Measurements from ENCODE around the gene NDFIP1. TPM values are rescaled to one million over a fixed set of nuclear protein-coding genes. Genes with fewer than 3 reads are reported as not detected.

Gene NDFIP1
- total RNA-seq, 1 experiment from 2014 or later: 27.6 TPM

GRCh38 chr5:142108432-142109330 lies at the start of gene NDFIP1 (continued):
- TF ChIP-seq, protein P1, sequence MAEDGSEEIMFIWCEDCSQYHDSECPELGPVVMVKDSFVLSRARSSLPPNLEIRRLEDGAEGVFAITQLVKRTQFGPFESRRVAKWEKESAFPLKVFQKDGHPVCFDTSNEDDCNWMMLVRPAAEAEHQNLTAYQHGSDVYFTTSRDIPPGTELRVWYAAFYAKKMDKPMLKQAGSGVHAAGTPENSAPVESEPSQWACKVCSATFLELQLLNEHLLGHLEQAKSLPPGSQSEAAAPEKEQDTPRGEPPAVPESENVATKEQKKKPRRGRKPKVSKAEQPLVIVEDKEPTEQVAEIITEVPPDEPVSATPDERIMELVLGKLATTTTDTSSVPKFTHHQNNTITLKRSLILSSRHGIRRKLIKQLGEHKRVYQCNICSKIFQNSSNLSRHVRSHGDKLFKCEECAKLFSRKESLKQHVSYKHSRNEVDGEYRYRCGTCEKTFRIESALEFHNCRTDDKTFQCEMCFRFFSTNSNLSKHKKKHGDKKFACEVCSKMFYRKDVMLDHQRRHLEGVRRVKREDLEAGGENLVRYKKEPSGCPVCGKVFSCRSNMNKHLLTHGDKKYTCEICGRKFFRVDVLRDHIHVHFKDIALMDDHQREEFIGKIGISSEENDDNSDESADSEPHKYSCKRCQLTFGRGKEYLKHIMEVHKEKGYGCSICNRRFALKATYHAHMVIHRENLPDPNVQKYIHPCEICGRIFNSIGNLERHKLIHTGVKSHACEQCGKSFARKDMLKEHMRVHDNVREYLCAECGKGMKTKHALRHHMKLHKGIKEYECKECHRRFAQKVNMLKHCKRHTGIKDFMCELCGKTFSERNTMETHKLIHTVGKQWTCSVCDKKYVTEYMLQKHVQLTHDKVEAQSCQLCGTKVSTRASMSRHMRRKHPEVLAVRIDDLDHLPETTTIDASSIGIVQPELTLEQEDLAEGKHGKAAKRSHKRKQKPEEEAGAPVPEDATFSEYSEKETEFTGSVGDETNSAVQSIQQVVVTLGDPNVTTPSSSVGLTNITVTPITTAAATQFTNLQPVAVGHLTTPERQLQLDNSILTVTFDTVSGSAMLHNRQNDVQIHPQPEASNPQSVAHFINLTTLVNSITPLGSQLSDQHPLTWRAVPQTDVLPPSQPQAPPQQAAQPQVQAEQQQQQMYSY (CRISPR knock-in tag; IDR thresholded peaks at IDR 0.05): 0 out of 2 replicates have a peak, but pooled peaks have one; percentile 26
- TF ChIP-seq SP1 (CRISPR knock-in tag; conservative IDR thresholded peaks at IDR 0.05): peak; percentile 76
- TF ChIP-seq FOXK1 (CRISPR knock-in tag; IDR thresholded peaks at IDR 0.05): peak; percentile 72
- TF ChIP-seq KAT7 (CRISPR knock-in tag; IDR thresholded peaks at IDR 0.05; ENCODE audit: borderline replicate concordance): peak; percentile 98
- TF ChIP-seq ZNF138 (CRISPR knock-in tag; conservative IDR thresholded peaks at IDR 0.05): no peak
- TF ChIP-seq ZNF121 (CRISPR knock-in tag; IDR thresholded peaks at IDR 0.05): 0 out of 2 replicates have a peak, but pooled peaks have one; percentile 19
- TF ChIP-seq ETV6 (CRISPR knock-in tag; IDR thresholded peaks at IDR 0.05): peak; percentile 95
- TF ChIP-seq PREB (CRISPR knock-in tag; IDR thresholded peaks at IDR 0.05; ENCODE audit: borderline replicate concordance): no peak
- no peak; the same call in 1 of the 2 replicates for TF ChIP-seq E2F5 (CRISPR knock-in tag; IDR thresholded peaks at IDR 0.05)
- no peak for TF ChIP-seq AFF4 (CRISPR knock-in tag; IDR thresholded peaks at IDR 0.05; ENCODE audit: borderline replicate concordance)
- TF ChIP-seq TEAD1 (CRISPR knock-in tag; IDR thresholded peaks at IDR 0.05): 0 out of 2 replicates have a peak, but pooled peaks have one; percentile 11
- no peak for TF ChIP-seq JAZF1 (CRISPR knock-in tag; IDR thresholded peaks at IDR 0.05)
- TF ChIP-seq, protein P2, sequence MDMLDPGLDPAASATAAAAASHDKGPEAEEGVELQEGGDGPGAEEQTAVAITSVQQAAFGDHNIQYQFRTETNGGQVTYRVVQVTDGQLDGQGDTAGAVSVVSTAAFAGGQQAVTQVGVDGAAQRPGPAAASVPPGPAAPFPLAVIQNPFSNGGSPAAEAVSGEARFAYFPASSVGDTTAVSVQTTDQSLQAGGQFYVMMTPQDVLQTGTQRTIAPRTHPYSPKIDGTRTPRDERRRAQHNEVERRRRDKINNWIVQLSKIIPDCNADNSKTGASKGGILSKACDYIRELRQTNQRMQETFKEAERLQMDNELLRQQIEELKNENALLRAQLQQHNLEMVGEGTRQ (CRISPR knock-in tag; IDR thresholded peaks at IDR 0.05): no peak
- TF ChIP-seq ESRRA (CRISPR knock-in tag; IDR thresholded peaks at IDR 0.05; ENCODE audit: borderline replicate concordance): no peak; the same call in 1 of the 2 replicates
- TF ChIP-seq ZNF232 (CRISPR knock-in tag; IDR thresholded peaks at IDR 0.05): 0 out of 2 replicates have a peak, but pooled peaks have one; percentile 14
- TF ChIP-seq, protein P3, sequence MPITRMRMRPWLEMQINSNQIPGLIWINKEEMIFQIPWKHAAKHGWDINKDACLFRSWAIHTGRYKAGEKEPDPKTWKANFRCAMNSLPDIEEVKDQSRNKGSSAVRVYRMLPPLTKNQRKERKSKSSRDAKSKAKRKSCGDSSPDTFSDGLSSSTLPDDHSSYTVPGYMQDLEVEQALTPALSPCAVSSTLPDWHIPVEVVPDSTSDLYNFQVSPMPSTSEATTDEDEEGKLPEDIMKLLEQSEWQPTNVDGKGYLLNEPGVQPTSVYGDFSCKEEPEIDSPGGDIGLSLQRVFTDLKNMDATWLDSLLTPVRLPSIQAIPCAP (CRISPR knock-in tag; IDR thresholded peaks at IDR 0.05): peak; percentile 7; the same call in 1 of the 2 replicates
- TF ChIP-seq NFYB (CRISPR knock-in tag; conservative IDR thresholded peaks at IDR 0.05; ENCODE audit: low read depth): peak; percentile 44
- TF ChIP-seq MLX (CRISPR knock-in tag; IDR thresholded peaks at IDR 0.05): no peak; the same call in 1 of the 2 replicates
- no peak for TF ChIP-seq MXD4 (CRISPR knock-in tag; IDR thresholded peaks at IDR 0.05; ENCODE audit: borderline replicate concordance)
